HepG2 (cell line): ENCODE data around the gene TMEM14C. TPM values are rescaled to one million over a fixed set of nuclear protein-coding genes. Genes with fewer than 3 reads are reported as not detected.

Source experiments
- ATAC-seq: fragments of 200-7000 bp; cut with Tn5 transposase; 3 replicates; pipeline ENCODE4 v1.9.1; 2020; ENCODE audit warnings: mild to moderate bottlenecking, moderate library complexity
- BruUV-seq: library from RNA; stranded (reverse); fragments of 400-500 nt; replicated peaks from 2 replicates; lab custom pipeline; 2021; lab: Mats Ljungman, UMichigan
- CTCF ChIA-PET: fragments of 300-600 bp; formaldehyde crosslinking; extraction: SDS; loops from one replicate; lab custom pipeline; 2021; ENCODE audit warnings: low total read pairs, inconsistent platforms, low intra/inter-chr PET ratio; lab: Yijun Ruan, JAX
- POLR2A ChIA-PET: fragments of 350-600 bp; sonication (Branson Sonifier 250); formaldehyde crosslinking; loops from one replicate; lab custom pipeline; 2020; ENCODE audit warnings: antibody characterized with exemption, inconsistent platforms; lab: Yijun Ruan, JAX
- DNase-seq: peaks from one replicate; pipeline ENCODE4 v3.0.0-alpha.2; 2015; ENCODE audit warnings: low spot score
- FAIRE-seq: peaks from 3 replicates; lab custom pipeline; 2011; peaks lifted over from hg19 to GRCh38; lab: Jason Lieb, UNC
- H2AFZ ChIP-seq: one replicate; pipeline ENCODE4 v1.6.1; 2011; ENCODE audit warnings: low read length, inconsistent platforms
- H3K27ac ChIP-seq: fragments of 300-600 bp; 3 replicates; pipeline ENCODE4 v1.8.0; 2011; ENCODE audit warnings: mixed run types, mild to moderate bottlenecking, mixed read lengths, low read length, inconsistent platforms; ENCODE audit not compliant: insufficient read depth; ENCODE audit errors: extremely low read length
- H3K27me3 ChIP-seq, 2 experiments: fragments of 200-600 bp in 1 of 2; 2 replicates in 1 of 2; 3 replicates in 1 of 2; pipeline versions ENCODE4 v1.6.0 to v1.8.0; 2011; ENCODE audit warnings: low read length in 2 of 2, mild to moderate bottlenecking in 2 of 2, moderate library complexity in 2 of 2, inconsistent platforms in 1 of 2; ENCODE audit not compliant: insufficient read depth in 2 of 2, control insufficient read depth in 1 of 2
- H3K36me3 ChIP-seq, 2 experiments: fragments of 200-600 bp in 1 of 2; replicated peaks in 1 of 2; 2 replicates in 1 of 2; 3 replicates in 1 of 2; pipeline versions ENCODE4 v1.5.1 to v1.8.0; 2011; ENCODE audit warnings: low read length in 2 of 2, inconsistent platforms in 1 of 2; ENCODE audit not compliant: insufficient read depth in 2 of 2, control insufficient read depth in 1 of 2
- H3K4me1 ChIP-seq: 2 replicates; pipeline ENCODE4 v1.5.1; 2012; ENCODE audit warnings: low read length, inconsistent platforms; ENCODE audit not compliant: insufficient read depth
- H3K4me2 ChIP-seq: 2 replicates; pipeline ENCODE4 v1.6.0; 2011; ENCODE audit warnings: low read depth, low read length, inconsistent platforms
- H3K4me3 ChIP-seq, 3 experiments: fragments of 200-600 bp in 1 of 3; sonication (generic), shearing (Covaris generic) in 1 of 3; replicated peaks in 1 of 3; 2 replicates each; pipeline ENCODE4 v1.5.1; 2011 to 2016; ENCODE audit warnings: low read length in 3 of 3, inconsistent platforms in 2 of 3, low read depth in 2 of 3, mild to moderate bottlenecking in 2 of 3, control low read depth in 1 of 3, mixed read lengths in 1 of 3; ENCODE audit not compliant: insufficient read depth in 1 of 3
- H3K79me2 ChIP-seq: one replicate; pipeline ENCODE4 v1.6.1; 2011; ENCODE audit warnings: low read length, inconsistent platforms; ENCODE audit not compliant: insufficient read depth
- H3K9ac ChIP-seq: 2 replicates; pipeline ENCODE4 v1.6.0; 2011; ENCODE audit warnings: mild to moderate bottlenecking, low read depth, low read length, inconsistent platforms; ENCODE audit not compliant: insufficient read depth
- H3K9me3 ChIP-seq: 2 replicates; pipeline ENCODE4 v1.5.1; 2012; ENCODE audit warnings: mild to moderate bottlenecking, low read length
- H4K20me1 ChIP-seq: 2 replicates; pipeline ENCODE4 v1.6.0; 2011; ENCODE audit warnings: inconsistent platforms, mild to moderate bottlenecking, low read length, moderate library complexity; ENCODE audit not compliant: insufficient read depth
- ELF4 ChIP-seq: sonication (generic); formaldehyde crosslinking; IDR thresholded peaks from 2 replicates; pipeline ENCODE4 v1.5.0; 2020; ENCODE audit warnings: missing genetic modification reagents, mild to moderate bottlenecking, moderate library complexity, borderline replicate concordance
- HNF1A ChIP-seq, 2 experiments: sonication (generic) in 1 of 2; formaldehyde crosslinking in 1 of 2; IDR thresholded peaks; 2 replicates each; pipeline versions ENCODE4 v1.4.0 to v1.6.1; 2016 to 2020; ENCODE audit warnings: borderline replicate concordance in 1 of 2, low read depth in 1 of 2, mild to moderate bottlenecking in 1 of 2, missing genetic modification reagents in 1 of 2
- SATB2 ChIP-seq: sonication (generic); formaldehyde crosslinking; IDR thresholded peaks from 2 replicates; pipeline ENCODE4 v1.5.0; 2020; ENCODE audit warnings: missing genetic modification reagents
- SIX1 ChIP-seq: sonication (generic); formaldehyde crosslinking; IDR thresholded peaks from 2 replicates; pipeline ENCODE4 v1.4.0; 2020; ENCODE audit warnings: missing genetic modification reagents, borderline replicate concordance
- SPEN ChIP-seq: sonication (generic); formaldehyde crosslinking; IDR thresholded peaks from 2 replicates; pipeline ENCODE4 v1.5.1; 2020; ENCODE audit warnings: low read depth, mild to moderate bottlenecking, missing genetic modification reagents
- TFDP1 ChIP-seq: IDR thresholded peaks from 2 replicates; pipeline ENCODE4 v1.6.1; 2016; ENCODE audit warnings: missing compliant biosample characterization, missing genetic modification reagents, borderline replicate concordance
- TFDP2 ChIP-seq: sonication (generic); formaldehyde crosslinking; IDR thresholded peaks from 2 replicates; pipeline ENCODE4 v1.4.0; 2020; ENCODE audit warnings: missing genetic modification reagents
- ZNF543 ChIP-seq: sonication (generic); formaldehyde crosslinking; IDR thresholded peaks from 2 replicates; pipeline ENCODE4 v1.4.0; 2020; ENCODE audit warnings: mild to moderate bottlenecking, missing genetic modification reagents
- ZNF674 ChIP-seq: sonication (generic); formaldehyde crosslinking; IDR thresholded peaks from 2 replicates; pipeline ENCODE4 v1.5.0; 2020; ENCODE audit warnings: low read depth, mild to moderate bottlenecking, missing genetic modification reagents
- WGBS: methylation state at CpG from one replicate; pipeline ENCODE4 v1.1.6; 2017; ENCODE audit warnings: low lambda C conversion rate; 5-methylcytosine and 5-hydroxymethylcytosine counted together
- in situ Hi-C: cut with HindIII; loops from 2 replicates; pipeline ENCODE4 v1.10.0; 2017; ENCODE audit warnings: low pct_unique_long_range_greater_than_20kb; ENCODE audit not compliant: extremely low pct_ligation_motif_present
- intact Hi-C: fragments of 100-400 bp; cut with micrococcal nuclease; formaldehyde crosslinking; loops from one replicate; pipeline ENCODE4 v1.10.0; 2022; ENCODE audit not compliant: unreplicated experiment
- polyA plus RNA-seq, 8 experiments: library from polyadenylated mRNA; depleted of rRNA in 3 of 8; stranded (reverse) in 7 of 8; unstranded in 1 of 8; fragments of >200 nt; fragmentation: Illumina TruSeq in 4 of 8; extraction: Trizol in 4 of 8; gene quantifications; 2 replicates each; pipeline versions ENCODE4 v1.2.1 to v1.2.3, GENCODE V29; 2011 to 2016; ENCODE audit warnings: low read depth in 4 of 8, missing spikeins in 1 of 8, mixed read lengths in 1 of 8; ENCODE audit not compliant: insufficient read depth in 1 of 8
- total RNA-seq, 5 experiments: library from RNA; depleted of rRNA; stranded (reverse); fragments of >200 nt; fragmentation: Illumina TruSeq; extraction: Trizol; gene quantifications; 2 replicates each; pipeline ENCODE4 v1.2.3, GENCODE V29; 2016; ENCODE audit warnings: low read depth in 1 of 5

The TMEM14C gene
- total and polyA plus RNA-seq, 2 of the 13 experiments (the other 11 are each of a cell fraction or from before 2014, with no cell fraction given) = 184 TPM

GRCh38 chr6:10690651-10691445 is 32.0 kb upstream of the TMEM14C start:
- 80% methylated on average over 15 of the region's 15 CpGs for WGBS
- Histone ChIP-seq H3K4me1 (peaks cover 28% of the 10 kb centered on the region), H3K27ac (no peak overlapping the region), H3K4me2 (peak overlapping the region; percentile 7; the same call in 1 of the 2 replicates), H3K4me3 (no peak overlapping the region), H3K36me3 (no peaks in the 10 kb centered on the region), H4K20me1 (no peaks in the 10 kb centered on the region), H3K9ac (no peak overlapping the region), H3K79me2 (peaks cover 25% of the 10 kb centered on the region), H3K9me3 (no peaks in the 10 kb centered on the region), H3K27me3 (peaks cover 1 to 13% of the 10 kb centered on the region in 2 experiments; a peak in 3 of 5 replicates), H2AFZ (no peak overlapping the region)
- TF ChIP-seq ZNF543 = no peak
- no peak for FAIRE-seq
- ChIA-PET CTCF (no interaction called here), POLR2A (no interaction called here)
- no TSS peak for BruUV-seq
- ATAC-seq = no peak
- in situ Hi-C loops (no loop called here), intact Hi-C loops (no loop called here)
- no peak for DNase-seq

GRCh38 chr6:10692965-10693538 is 29.8 kb upstream of the TMEM14C start:
- H3K27me3 ChIP-seq = no peaks in the 10 kb centered on the region; a peak in 1 of 5 replicates
- H3K79me2 ChIP-seq = peaks cover 44% of the 10 kb centered on the region
- peak overlapping the region; percentile 73 for H3K4me2 ChIP-seq
- no peak overlapping the region for H2AFZ ChIP-seq
- peaks cover 3 to 11% of the 10 kb centered on the region in 2 experiments; a peak in 4 of 5 replicates for H3K36me3 ChIP-seq
- H4K20me1 ChIP-seq = no peaks in the 10 kb centered on the region
- POLR2A ChIA-PET = no interaction called here
- H3K27ac ChIP-seq = no peak overlapping the region
- no peaks in the 10 kb centered on the region for H3K9me3 ChIP-seq
- DNase-seq (no peak), ATAC-seq (no peak), FAIRE-seq (no peak)
- BruUV-seq = no TSS peak
- H3K4me1 ChIP-seq = peaks cover 44% of the 10 kb centered on the region
- intact Hi-C loops (no loop called here), in situ Hi-C loops (no loop called here)
- peak overlapping the region; percentile 98 for H3K9ac ChIP-seq
- peak overlapping the region; percentile 78 to 98 (median 97) for H3K4me3 ChIP-seq
- WGBS = 95% methylated on average over 8 of the region's 8 CpGs
- CTCF ChIA-PET = no interaction called here
- TF ChIP-seq SIX1 (CRISPR knock-in tag) = no peak
- no peak for TF ChIP-seq SATB2 (CRISPR knock-in tag)
- no peak for TF ChIP-seq ELF4 (CRISPR knock-in tag)
- no peak for TF ChIP-seq ZNF674
- no peak for TF ChIP-seq TFDP2
- TF ChIP-seq TFDP1 (CRISPR knock-in tag) = no peak
- TF ChIP-seq HNF1A (IDR thresholded peaks at IDR 0.05; ENCODE audit: low read depth) = no peak
- no peak for TF ChIP-seq HNF1A (CRISPR knock-in tag; IDR thresholded peaks at IDR 0.05; ENCODE audit: borderline replicate concordance)
- no peak for TF ChIP-seq SPEN (CRISPR knock-in tag)
